Tibial nerve (tissue), 4 donors: ENCODE measurements around the gene SDHAF1. TPM values are rescaled to one million over a fixed set of nuclear protein-coding genes. Genes with fewer than 3 reads are reported as not detected.

Experiments used
- DNase-seq, 2 donors: peaks; one replicate each; pipeline ENCODE4 v3.0.0-alpha.2; 2019; ENCODE audit warnings: low spot score in 2 of 2
- H3K27ac ChIP-seq, 4 donors: fragments of 200-600 bp; sonication (generic) in 3 of 4; one replicate each; pipeline ENCODE4 v1.5.1; 2017 to 2019; ENCODE audit warnings: mild to moderate bottlenecking in 1 of 4
- H3K27me3 ChIP-seq, 2 donors: fragments of 200-600 bp; sonication (generic) in 1 of 2; one replicate each; pipeline versions ENCODE4 v1.5.1 to v1.6.0; 2017 to 2019
- H3K36me3 ChIP-seq, 3 donors: fragments of 200-600 bp; sonication (generic); one replicate each; pipeline ENCODE4 v1.5.1; 2018 to 2019
- H3K4me1 ChIP-seq, 4 donors: fragments of 200-600 bp; sonication (generic) in 3 of 4; one replicate each; pipeline ENCODE4 v1.5.1; 2017 to 2019
- H3K4me3 ChIP-seq, 4 donors: fragments of 200-600 bp; sonication (generic) in 3 of 4; one replicate each; pipeline ENCODE4 v1.5.1; 2017 to 2019; ENCODE audit warnings: mild to moderate bottlenecking in 1 of 4, moderate library complexity in 1 of 4
- H3K9me3 ChIP-seq, 4 donors: fragments of 200-600 bp; sonication (generic) in 3 of 4; one replicate each; pipeline ENCODE4 v1.5.1; 2017 to 2019
- EP300 ChIP-seq, 2 donors: sonication (generic); formaldehyde crosslinking; IDR thresholded peaks; one replicate each; pipeline ENCODE4 v1.6.1; 2017; ENCODE audit warnings: antibody characterized with exemption in 2 of 2, mild to moderate bottlenecking in 1 of 2
- POLR2A ChIP-seq, 2 donors: fragments of 450-650 bp; IDR thresholded peaks; one replicate each; pipeline ENCODE4 v1.6.1; 2017; ENCODE audit warnings: antibody characterized with exemption in 2 of 2, mild to moderate bottlenecking in 2 of 2, moderate library complexity in 2 of 2
- WGBS, 2 donors: methylation state at CpG; one replicate each; pipeline ENCODE4 v1.1.5; 2018; 5-methylcytosine and 5-hydroxymethylcytosine counted together
- small RNA-seq: library from RNA; depleted of rRNA; stranded (forward); fragments of <200 nt; gene quantifications from one replicate; pipeline ENCODE3, GENCODE V24; 2016
- total RNA-seq, 4 donors: library from RNA; depleted of rRNA; stranded (reverse); fragments of >200 nt; gene quantifications; one replicate each; pipeline ENCODE4 v1.1.0, GENCODE V29; 2016
- TF ChIP-seq, protein P1 (sequence below), 5 experiments: fragments of 200-600 bp in 3 of 5; fragments of 450-650 bp in 2 of 5; sonication (generic) in 3 of 5; IDR thresholded peaks; one replicate each; pipeline ENCODE4 v1.5.1; 2016 to 2019; ENCODE audit warnings: antibody characterized with exemption in 5 of 5, mild to moderate bottlenecking in 3 of 5, moderate library complexity in 2 of 5

Gene SDHAF1
- total RNA-seq, 4 donors from 2014 or later: 67.8 to 88.9 (median 77.1) TPM

DNA sequence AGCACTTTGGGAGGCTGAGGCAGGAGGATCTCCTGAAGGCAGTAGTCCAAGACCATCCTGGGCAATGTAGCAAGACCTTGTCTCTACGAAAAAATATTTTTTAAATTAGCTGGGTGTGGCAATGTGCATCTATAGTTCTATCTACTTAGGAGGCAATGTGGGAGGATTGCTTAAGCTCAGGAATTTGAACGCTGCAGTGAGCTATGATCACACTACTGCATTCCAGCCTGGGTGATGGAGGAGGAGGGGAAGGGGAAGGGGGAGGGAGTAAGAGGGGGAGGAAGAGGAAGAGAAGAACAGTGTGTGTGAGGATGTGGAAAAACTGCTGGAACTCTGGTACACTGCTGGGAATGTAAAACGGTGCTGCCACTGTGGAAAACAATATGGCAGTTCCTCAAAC, 46.8 kb downstream of the SDHAF1 start:
- TF ChIP-seq EP300 (IDR thresholded peaks at IDR 0.05): peak in 1 of 2 donors; percentile 48
- TF ChIP-seq, protein P1, sequence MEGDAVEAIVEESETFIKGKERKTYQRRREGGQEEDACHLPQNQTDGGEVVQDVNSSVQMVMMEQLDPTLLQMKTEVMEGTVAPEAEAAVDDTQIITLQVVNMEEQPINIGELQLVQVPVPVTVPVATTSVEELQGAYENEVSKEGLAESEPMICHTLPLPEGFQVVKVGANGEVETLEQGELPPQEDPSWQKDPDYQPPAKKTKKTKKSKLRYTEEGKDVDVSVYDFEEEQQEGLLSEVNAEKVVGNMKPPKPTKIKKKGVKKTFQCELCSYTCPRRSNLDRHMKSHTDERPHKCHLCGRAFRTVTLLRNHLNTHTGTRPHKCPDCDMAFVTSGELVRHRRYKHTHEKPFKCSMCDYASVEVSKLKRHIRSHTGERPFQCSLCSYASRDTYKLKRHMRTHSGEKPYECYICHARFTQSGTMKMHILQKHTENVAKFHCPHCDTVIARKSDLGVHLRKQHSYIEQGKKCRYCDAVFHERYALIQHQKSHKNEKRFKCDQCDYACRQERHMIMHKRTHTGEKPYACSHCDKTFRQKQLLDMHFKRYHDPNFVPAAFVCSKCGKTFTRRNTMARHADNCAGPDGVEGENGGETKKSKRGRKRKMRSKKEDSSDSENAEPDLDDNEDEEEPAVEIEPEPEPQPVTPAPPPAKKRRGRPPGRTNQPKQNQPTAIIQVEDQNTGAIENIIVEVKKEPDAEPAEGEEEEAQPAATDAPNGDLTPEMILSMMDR (IDR thresholded peaks at IDR 0.05): no peak
- DNase-seq: no peak
- no peaks in the 10 kb centered on the region for H3K9me3 ChIP-seq
- H3K4me1 ChIP-seq: peaks cover 0 to 25% (median 8%) of the 10 kb centered on the region in 4 donors
- H3K4me3 ChIP-seq: no peak overlapping the region
- 10% methylated on average over 3 of the region's 3 CpGs for WGBS, 2 donors
- H3K27ac ChIP-seq: peak overlapping the region; percentile 55 to 87 (median 74)
- peaks cover 3 to 31% (median 4%) of the 10 kb centered on the region in 3 donors for H3K36me3 ChIP-seq
- no peaks in the 10 kb centered on the region for H3K27me3 ChIP-seq

DNA sequence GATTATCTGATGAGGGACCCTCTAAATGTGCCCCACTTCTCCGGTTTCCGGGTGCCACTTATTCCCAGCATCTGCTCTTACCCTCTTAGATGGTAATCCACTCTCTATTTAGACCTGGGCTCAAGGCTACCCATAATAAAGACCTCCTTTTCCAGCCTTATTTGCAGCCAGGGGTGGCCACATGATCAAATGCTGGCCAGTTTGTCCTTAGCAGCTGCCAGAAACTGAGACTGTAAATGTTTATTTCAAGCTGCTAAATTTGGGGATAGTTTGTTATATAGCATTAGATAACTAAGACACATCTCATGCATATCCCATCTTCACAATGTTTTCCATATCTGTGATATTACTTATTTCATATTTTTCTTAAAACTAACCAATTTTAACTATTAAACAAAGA, 49.0 kb downstream of the SDHAF1 start:
- TF ChIP-seq, protein P1 (IDR thresholded peaks at IDR 0.05): no peak
- TF ChIP-seq POLR2A (IDR thresholded peaks at IDR 0.05) (no peak), EP300 (IDR thresholded peaks at IDR 0.05) (no peak)
- Histone ChIP-seq H3K36me3 (peaks cover 1 to 12% (median 4%) of the 10 kb centered on the region in 3 donors), H3K27me3 (no peaks in the 10 kb centered on the region), H3K4me3 (no peak overlapping the region), H3K27ac (peak overlapping the region in 2 of 4 donors; percentile 85 to 87), H3K4me1 (peaks cover 0 to 31% (median 14%) of the 10 kb centered on the region in 4 donors), H3K9me3 (no peaks in the 10 kb centered on the region)
- DNase-seq: no peak
- WGBS, 2 donors: 80 to 83% methylated on average over 2 of the region's 2 CpGs

Small RNA genes lying within 50 kb of the gene (small RNA-seq; reads per million reads assigned to genes)
- not detected for gene AF038458.1

Other genes starting within 250 kb of the SDHAF1 start
- 10 to 100 TPM; 17.8 to 51.1 (median 43.2) TPM for gene U2AF1L4, start 249.8 kb upstream of the SDHAF1 start, total RNA-seq
- 10 to 100 TPM; 33.1 to 46.7 (median 40.3) TPM for gene PSENEN, start 249.5 kb upstream of the SDHAF1 start, total RNA-seq
- gene LIN37, start 246.6 kb upstream of the SDHAF1 start, total RNA-seq: 10 to 100 TPM; 18.1 to 32.7 (median 20.6) TPM
- gene HSPB6, start 238.2 kb upstream of the SDHAF1 start, total RNA-seq: 100 to 1,000 TPM in 3 of 4 donors, 10 to 100 TPM in 1; 85.2 to 190 (median 124) TPM
- gene PROSER3, start 237.0 kb upstream of the SDHAF1 start, total RNA-seq: 10 to 100 TPM; 14.2 to 32.7 (median 19.9) TPM
- gene ARHGAP33, start 219.6 kb upstream of the SDHAF1 start, total RNA-seq: 10 to 100 TPM in 3 of 4 donors, 1 to 10 TPM in 1; 6.6 to 46.8 (median 26.1) TPM
- not detected for gene PRODH2, start 182.3 kb upstream of the SDHAF1 start, total RNA-seq
- gene NPHS1, start 142.7 kb upstream of the SDHAF1 start, total RNA-seq: not detected
- under 1 TPM in 1 of 4 donors, not detected in 3; 0.44 TPM for gene KIRREL2, start 138.3 kb upstream of the SDHAF1 start, total RNA-seq
- 10 to 100 TPM in 2 of 4 donors, 1 to 10 TPM in 2; 8.7 to 19.7 (median 10.7) TPM for gene APLP1, start 126.6 kb upstream of the SDHAF1 start, total RNA-seq
- 10 to 100 TPM; 15.1 to 23.8 (median 21.8) TPM for gene NFKBID, start 94.6 kb upstream of the SDHAF1 start, total RNA-seq
- gene HCST, start 92.7 kb upstream of the SDHAF1 start, total RNA-seq: 10 to 100 TPM; 10.5 to 37.6 (median 15.5) TPM
- gene TYROBP, start 86.9 kb upstream of the SDHAF1 start, total RNA-seq: 100 to 1,000 TPM in 3 of 4 donors, 10 to 100 TPM in 1; 41.4 to 122 (median 117) TPM
- 10 to 100 TPM in 2 of 4 donors, 1 to 10 TPM in 2; 5.0 to 20.4 (median 8.6) TPM for gene LRFN3, start 58.8 kb upstream of the SDHAF1 start, total RNA-seq
- gene SYNE4, start 13.6 kb downstream of the SDHAF1 start, total RNA-seq: 1 to 10 TPM in 1 of 4 donors, under 1 TPM in 2, not detected in 1; 0.21 to 2.1 (median 0.98) TPM
- gene ALKBH6, start 19.0 kb downstream of the SDHAF1 start, total RNA-seq: 10 to 100 TPM; 25.3 to 46.0 (median 33.9) TPM
- gene CLIP3, start 37.7 kb downstream of the SDHAF1 start, total RNA-seq: 10 to 100 TPM; 20.1 to 44.7 (median 24.6) TPM
- 10 to 100 TPM; 11.4 to 21.0 (median 16.0) TPM for gene THAP8, start 59.1 kb downstream of the SDHAF1 start, total RNA-seq
- gene WDR62, start 59.7 kb downstream of the SDHAF1 start, total RNA-seq: 1 to 10 TPM in 2 of 4 donors, under 1 TPM in 2; 0.42 to 2.1 (median 1.4) TPM
- not detected for gene OVOL3, start 116.0 kb downstream of the SDHAF1 start, total RNA-seq
- gene POLR2I, start 119.7 kb downstream of the SDHAF1 start, total RNA-seq: 10 to 100 TPM; 54.2 to 98.4 (median 77.4) TPM
- gene TBCB, start 120.3 kb downstream of the SDHAF1 start, total RNA-seq: 100 to 1,000 TPM; 183 to 254 (median 225) TPM
- gene CAPNS1, start 144.9 kb downstream of the SDHAF1 start, total RNA-seq: 100 to 1,000 TPM; 179 to 235 (median 213) TPM
- gene COX7A1, start 157.3 kb downstream of the SDHAF1 start, total RNA-seq: 10 to 100 TPM; 18.4 to 73.9 (median 35.5) TPM
- gene ZNF565, start 219.5 kb downstream of the SDHAF1 start, total RNA-seq: 1 to 10 TPM; 4.8 to 9.6 (median 6.9) TPM
- gene ZNF146, start 219.9 kb downstream of the SDHAF1 start, total RNA-seq: 10 to 100 TPM; 52.2 to 66.1 (median 53.9) TPM